Stimulated activated CD8-positive, alpha-beta memory T cell treated with anti-CD3 and anti-CD28 coated beads, Interleukin-12 subunit alpha, Interleukin-12 subunit beta, amount 100 ng/mL, for 4 hours (primary cell): ENCODE results near the gene TAL2.

Experiments
- DNase-seq: peaks from one replicate; pipeline ENCODE4 v3.0.0-alpha.2; 2020; ENCODE audit warnings: low read depth

The TAL2 gene

DNA sequence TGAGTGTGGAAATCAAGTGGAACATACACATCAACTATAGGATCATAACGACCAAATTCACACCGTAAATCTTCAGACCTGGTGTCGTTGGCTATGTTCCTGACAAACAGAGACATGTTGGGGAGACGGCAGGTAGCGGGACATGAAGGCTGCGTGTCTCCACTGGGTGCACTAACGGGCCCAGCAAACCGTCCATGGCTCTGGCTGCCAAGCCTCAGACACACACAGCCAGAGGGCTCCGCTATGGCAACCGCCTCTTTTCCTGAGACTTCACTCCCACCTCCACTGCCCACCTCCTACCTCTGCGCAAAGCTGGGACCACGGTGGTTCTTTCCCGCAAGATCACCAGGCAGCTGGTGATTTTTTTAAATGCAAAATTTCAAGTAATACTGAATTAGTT, 48.4 kb downstream of the TAL2 start:
- DNase-seq: no peak

DNA sequence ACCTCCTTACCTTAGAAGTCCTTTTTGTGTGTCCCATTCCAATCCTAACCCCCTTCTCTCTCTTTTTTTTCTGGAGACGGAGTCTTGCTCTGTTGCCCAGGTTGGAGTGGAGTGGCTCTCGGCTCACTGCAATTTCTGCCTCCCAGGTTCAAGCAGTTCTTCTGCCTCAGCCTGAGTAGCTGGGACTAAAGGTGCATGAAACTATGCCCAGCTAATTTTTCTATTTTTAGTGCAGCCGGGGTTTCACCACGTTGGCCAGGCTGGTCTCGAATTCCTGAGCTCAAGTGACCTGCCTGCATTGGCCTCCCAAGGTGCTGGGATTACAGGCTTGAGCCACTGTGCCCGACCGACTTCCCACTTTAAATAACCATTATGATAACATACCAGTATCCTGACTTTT, 49.6 kb downstream of the TAL2 start:
- no peak for DNase-seq

DNA sequence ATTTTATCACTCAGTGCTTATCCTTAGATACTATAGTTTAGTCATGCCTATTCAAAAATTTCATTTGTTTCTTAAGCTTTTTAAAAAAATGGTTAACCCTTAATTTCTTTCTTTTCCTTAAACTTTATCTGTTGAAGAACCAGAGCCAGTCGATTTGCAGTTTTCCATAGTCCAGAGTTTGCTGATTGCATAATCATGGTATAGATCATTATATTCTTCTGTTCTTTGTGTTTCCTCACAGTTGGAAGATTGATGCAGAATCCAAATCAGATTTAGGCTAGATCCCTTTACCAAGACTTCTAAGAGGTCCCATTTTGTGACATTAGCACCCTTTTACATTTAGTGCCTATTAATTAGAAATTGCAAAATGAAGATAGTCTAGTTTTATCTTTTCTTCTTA, 50.0 kb downstream of the TAL2 start:
- no peak for DNase-seq
